ENCODE data around the gene NOVA2.

The NOVA2 gene

DNA sequence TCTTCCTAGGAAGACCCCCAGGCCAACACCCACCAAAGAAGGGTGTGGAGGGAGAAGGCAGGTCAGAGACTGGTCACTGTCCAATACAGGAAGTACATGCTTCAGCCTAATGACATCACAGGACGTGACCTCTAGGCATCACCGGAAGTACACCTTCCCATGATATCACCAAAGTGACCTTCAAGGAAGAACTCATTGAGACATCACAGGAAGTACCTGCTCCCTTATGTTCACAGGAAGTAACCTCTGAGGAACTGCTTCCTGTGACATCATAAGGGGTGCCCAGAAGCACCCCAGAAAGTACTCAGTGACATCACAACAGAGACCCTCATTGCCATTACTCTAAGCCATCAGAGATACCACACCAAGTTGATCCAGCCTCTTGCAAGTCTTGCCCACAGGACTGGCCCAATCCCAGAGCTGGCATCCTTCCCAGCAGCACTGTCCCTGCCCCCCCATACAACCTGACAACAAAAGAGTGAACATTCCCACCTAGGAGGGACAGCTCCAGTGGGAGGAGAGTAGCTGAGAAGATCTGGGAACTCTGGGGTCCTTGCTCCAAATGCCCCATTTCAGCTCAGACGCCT is 34.8 kb downstream of the NOVA2 start:
- no peak overlapping the region for H3K27ac ChIP-seq
- peaks cover 0 to 5% (median 0%) of the 10 kb centered on the region in 3 donors for H3K9me3 ChIP-seq
- intact Hi-C loops (cut with DNase I; ENCODE audit: low total_unique reads) = no loop called here
- H3K4me1 ChIP-seq = peaks cover 0 to 7% (median 0%) of the 10 kb centered on the region in 4 donors
- no peaks in the 10 kb centered on the region for H3K36me3 ChIP-seq
- DNase-seq = no peak
- TF ChIP-seq, protein P1, sequence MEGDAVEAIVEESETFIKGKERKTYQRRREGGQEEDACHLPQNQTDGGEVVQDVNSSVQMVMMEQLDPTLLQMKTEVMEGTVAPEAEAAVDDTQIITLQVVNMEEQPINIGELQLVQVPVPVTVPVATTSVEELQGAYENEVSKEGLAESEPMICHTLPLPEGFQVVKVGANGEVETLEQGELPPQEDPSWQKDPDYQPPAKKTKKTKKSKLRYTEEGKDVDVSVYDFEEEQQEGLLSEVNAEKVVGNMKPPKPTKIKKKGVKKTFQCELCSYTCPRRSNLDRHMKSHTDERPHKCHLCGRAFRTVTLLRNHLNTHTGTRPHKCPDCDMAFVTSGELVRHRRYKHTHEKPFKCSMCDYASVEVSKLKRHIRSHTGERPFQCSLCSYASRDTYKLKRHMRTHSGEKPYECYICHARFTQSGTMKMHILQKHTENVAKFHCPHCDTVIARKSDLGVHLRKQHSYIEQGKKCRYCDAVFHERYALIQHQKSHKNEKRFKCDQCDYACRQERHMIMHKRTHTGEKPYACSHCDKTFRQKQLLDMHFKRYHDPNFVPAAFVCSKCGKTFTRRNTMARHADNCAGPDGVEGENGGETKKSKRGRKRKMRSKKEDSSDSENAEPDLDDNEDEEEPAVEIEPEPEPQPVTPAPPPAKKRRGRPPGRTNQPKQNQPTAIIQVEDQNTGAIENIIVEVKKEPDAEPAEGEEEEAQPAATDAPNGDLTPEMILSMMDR (IDR thresholded peaks at IDR 0.05) = no peak
- no peak overlapping the region for H3K4me3 ChIP-seq
- H3K27me3 ChIP-seq = peaks cover 0 to 68% of the 10 kb centered on the region in 2 donors

DNA sequence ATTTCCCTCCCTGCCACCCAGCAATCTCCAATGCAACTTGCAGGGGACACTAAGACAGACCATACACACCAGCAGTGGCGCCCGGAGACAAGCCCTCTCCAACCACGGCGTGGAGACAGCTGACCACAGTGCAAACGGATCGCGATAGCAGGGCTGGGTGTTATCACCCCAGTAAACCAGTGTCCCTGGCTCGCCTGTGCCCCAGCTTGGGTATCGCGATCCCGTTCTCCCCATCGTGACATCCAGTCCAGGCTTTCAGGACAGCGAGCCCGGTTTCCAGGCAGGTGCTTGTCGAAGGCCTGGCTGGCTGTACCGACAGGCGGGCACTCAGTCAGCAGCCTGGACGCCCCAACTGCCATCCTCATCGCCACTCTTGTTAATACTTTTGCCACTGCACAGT is 38.4 kb downstream of the NOVA2 start:
- no peak for DNase-seq
- intact Hi-C loops (cut with DNase I; ENCODE audit: low total_unique reads) = no loop called here
- Histone ChIP-seq H3K27me3 (peaks cover 0 to 69% of the 10 kb centered on the region in 2 donors), H3K36me3 (no peaks in the 10 kb centered on the region), H3K4me3 (no peak overlapping the region), H3K4me1 (peaks cover 0 to 6% (median 0%) of the 10 kb centered on the region in 4 donors), H3K27ac (no peak overlapping the region), H3K9me3 (peaks cover 0 to 5% (median 0%) of the 10 kb centered on the region in 3 donors)
- TF ChIP-seq, protein P1 (IDR thresholded peaks at IDR 0.05) = no peak

DNA sequence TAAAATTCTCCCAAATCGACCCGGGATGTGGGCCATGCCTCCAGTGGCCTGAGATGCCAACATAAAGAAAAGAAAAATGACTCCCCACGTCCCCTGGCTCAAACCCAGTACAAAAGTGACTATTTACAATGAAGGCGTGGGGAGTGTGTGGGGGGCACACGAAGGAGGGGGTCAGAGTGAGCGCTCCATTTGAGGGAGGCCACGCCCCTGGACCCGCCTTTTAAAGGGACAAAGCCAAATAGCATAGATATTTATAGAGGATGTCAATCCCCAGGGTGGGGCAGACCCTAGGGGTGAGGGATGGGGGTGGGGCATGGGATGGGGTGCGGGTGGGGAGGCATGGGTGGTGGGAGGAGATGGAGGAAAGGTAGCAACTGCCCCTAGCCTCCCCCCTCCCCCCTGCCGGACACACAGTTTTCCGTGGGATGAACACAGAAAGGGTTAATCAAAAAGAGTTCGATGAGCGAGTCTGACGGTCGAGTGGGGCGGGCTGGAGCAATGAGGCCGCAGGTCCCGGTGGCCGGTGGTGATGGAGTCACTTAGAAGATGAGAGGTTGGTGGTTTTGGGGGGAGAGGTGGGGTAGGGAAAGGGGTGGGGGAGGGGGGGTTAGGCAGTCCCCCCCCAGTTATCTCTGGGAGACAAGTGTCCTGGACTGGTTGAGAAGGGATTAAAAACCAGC is 39.0 kb downstream of the NOVA2 start:
- H3K27me3 ChIP-seq = peaks cover 0 to 66% of the 10 kb centered on the region in 2 donors
- H3K4me3 ChIP-seq = no peak overlapping the region
- DNase-seq = no peak
- TF ChIP-seq, protein P1 (IDR thresholded peaks at IDR 0.05) = no peak
- intact Hi-C loops (cut with DNase I; ENCODE audit: low total_unique reads) = no loop called here
- H3K27ac ChIP-seq = no peak overlapping the region
- H3K9me3 ChIP-seq = peaks cover 0 to 5% (median 0%) of the 10 kb centered on the region in 3 donors
- H3K36me3 ChIP-seq = no peaks in the 10 kb centered on the region
- H3K4me1 ChIP-seq = no peaks in the 10 kb centered on the region

DNA sequence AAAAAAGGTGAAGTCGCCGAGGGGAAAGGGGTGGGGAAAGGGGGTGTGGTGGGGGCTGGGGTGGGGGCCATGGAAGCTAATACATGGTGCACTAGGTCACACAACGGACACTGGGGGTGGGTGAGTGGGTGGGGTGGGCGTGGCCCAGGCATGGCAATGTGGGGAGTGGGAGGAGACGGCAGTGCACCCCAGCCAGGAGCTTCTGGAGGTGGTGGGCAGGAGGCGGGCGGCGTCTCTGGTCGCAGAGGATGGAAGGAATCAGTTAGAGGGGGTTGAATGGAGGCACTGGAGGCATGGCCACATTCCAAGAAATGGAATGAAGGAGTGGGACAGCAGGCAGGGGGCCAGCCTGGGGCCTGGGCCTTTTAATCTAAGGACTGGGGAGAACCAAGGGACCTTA is 39.9 kb downstream of the NOVA2 start:
- peaks cover 0 to 5% (median 0%) of the 10 kb centered on the region in 3 donors for H3K9me3 ChIP-seq
- H3K36me3 ChIP-seq = no peaks in the 10 kb centered on the region
- H3K27me3 ChIP-seq = peaks cover 0 to 58% of the 10 kb centered on the region in 2 donors
- TF ChIP-seq, protein P1 (IDR thresholded peaks at IDR 0.05) = no peak
- DNase-seq = no peak
- intact Hi-C loops (cut with DNase I; ENCODE audit: low total_unique reads) = no loop called here
- no peak overlapping the region for H3K4me3 ChIP-seq
- no peaks in the 10 kb centered on the region for H3K4me1 ChIP-seq
- H3K27ac ChIP-seq = no peak overlapping the region

DNA sequence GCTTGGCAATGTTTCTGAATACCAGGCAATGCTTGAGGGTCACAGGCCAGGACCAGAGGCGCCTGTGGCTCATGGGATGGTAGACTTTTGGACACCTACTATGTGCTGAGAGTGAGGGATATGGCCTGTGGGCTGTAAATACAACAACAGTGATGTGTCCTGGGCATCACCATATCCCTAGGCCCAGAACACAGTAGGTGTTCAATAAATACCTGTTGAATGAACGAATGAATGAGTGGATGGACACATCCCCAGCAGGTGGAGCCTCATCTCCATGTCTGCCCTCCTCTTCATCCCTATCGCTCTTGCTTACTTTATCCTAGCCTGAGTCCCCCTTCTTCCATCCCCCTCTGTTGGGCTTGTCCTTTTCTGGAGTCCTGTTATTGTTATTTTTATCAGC is 42.6 kb downstream of the NOVA2 start:
- Histone ChIP-seq H3K36me3 (no peaks in the 10 kb centered on the region), H3K9me3 (no peaks in the 10 kb centered on the region), H3K4me3 (no peak overlapping the region), H3K27ac (no peak overlapping the region), H3K27me3 (peaks cover 0 to 34% of the 10 kb centered on the region in 2 donors), H3K4me1 (peaks cover 0 to 4% (median 2%) of the 10 kb centered on the region in 4 donors)
- TF ChIP-seq, protein P1 (IDR thresholded peaks at IDR 0.05) = no peak
- no peak for DNase-seq
- intact Hi-C loops (cut with DNase I; ENCODE audit: low total_unique reads) = no loop called here
